H1 (cell line): Measurements from ENCODE around the gene GGT5. TPM values are rescaled to one million over a fixed set of nuclear protein-coding genes. Genes with fewer than 3 reads are reported as not detected.

Experiments
- CBX8 ChIP-seq: fragments of 300-800, 300-1000 bp; sonication (generic); IDR thresholded peaks from 2 replicates; pipeline ENCODE4 v1.7.1; 2016; ENCODE audit warnings: low read depth, low read length, borderline replicate concordance
- FOSL1 ChIP-seq: IDR thresholded peaks from 2 replicates; pipeline ENCODE4 v1.6.1; 2011; ENCODE audit warnings: mild to moderate bottlenecking, low read depth, low read length, moderate library complexity; ENCODE audit not compliant: insufficient read depth
- JUND ChIP-seq: IDR thresholded peaks from 2 replicates; pipeline ENCODE4 v1.6.1; 2011; ENCODE audit warnings: mild to moderate bottlenecking, improper control_type of control experiment, low read length
- POLR2A ChIP-seq, 2 experiments: IDR thresholded peaks; 1 replicate in 1 of 2; 2 replicates in 1 of 2; pipeline ENCODE4 v1.6.1; 2011; ENCODE audit warnings: low read depth in 2 of 2, low read length in 2 of 2, mild to moderate bottlenecking in 2 of 2; ENCODE audit errors: control extremely low read depth in 1 of 2
- RAD21 ChIP-seq, 2 experiments: IDR thresholded peaks in 1 of 2; conservative IDR thresholded peaks in 1 of 2; 2 replicates each; pipeline ENCODE4 v1.6.1; 2011; ENCODE audit warnings: low read depth in 2 of 2, low read length in 2 of 2, improper control_type of control experiment in 1 of 2, inconsistent platforms in 1 of 2, mild to moderate bottlenecking in 1 of 2, moderate library complexity in 1 of 2
- RBBP5 ChIP-seq: IDR thresholded peaks from 2 replicates; pipeline ENCODE4 v1.7.1; 2012; ENCODE audit warnings: low read depth, mild to moderate bottlenecking, inconsistent platforms, low read length, moderate library complexity, borderline replicate concordance
- RFX5 ChIP-seq: IDR thresholded peaks from 2 replicates; pipeline ENCODE4 v1.6.1; 2011; ENCODE audit warnings: low read depth, low read length, improper control_type of control experiment, borderline replicate concordance
- SP2 ChIP-seq: IDR thresholded peaks from 2 replicates; pipeline ENCODE4 v1.6.1; 2012; ENCODE audit warnings: mild to moderate bottlenecking, low read length, inconsistent platforms
- YY1 ChIP-seq: IDR thresholded peaks from 2 replicates; pipeline ENCODE4 v1.6.1; 2011; ENCODE audit warnings: low read depth, mild to moderate bottlenecking, low read length
- polyA plus RNA-seq, 7 experiments: library from polyadenylated mRNA; depleted of rRNA in 3 of 7; stranded (reverse) in 5 of 7; unstranded in 2 of 7; fragments of >200 nt in 5 of 7; fragments of 200-250 nt in 2 of 7; gene quantifications; 1 replicate in 5 of 7; 2 replicates in 1 of 7; 4 replicates in 1 of 7; pipeline versions ENCODE4 v1.2.1 to v1.2.3, GENCODE V29; 2011 to 2013; ENCODE audit warnings: missing spikeins in 2 of 7, mixed read lengths in 2 of 7
- total RNA-seq: library from RNA; stranded (reverse); fragmentation: NEBNext Ultra II Directional; extraction: Animal tissue kit (Norgen Biotek cat#: 25700); gene quantifications from 2 replicates; pipeline ENCODE4 v1.2.1, GENCODE V29; 2021
- TF ChIP-seq, protein P1 (sequence below): IDR thresholded peaks from 2 replicates; pipeline ENCODE4 v1.6.1; 2012; ENCODE audit warnings: inconsistent platforms

GGT5 gene
- total and polyA plus RNA-seq, 2 of the 8 experiments (the other 6 are each of a cell fraction or from before 2014, with no cell fraction given): 0.05 TPM; not detected in 1

DNA sequence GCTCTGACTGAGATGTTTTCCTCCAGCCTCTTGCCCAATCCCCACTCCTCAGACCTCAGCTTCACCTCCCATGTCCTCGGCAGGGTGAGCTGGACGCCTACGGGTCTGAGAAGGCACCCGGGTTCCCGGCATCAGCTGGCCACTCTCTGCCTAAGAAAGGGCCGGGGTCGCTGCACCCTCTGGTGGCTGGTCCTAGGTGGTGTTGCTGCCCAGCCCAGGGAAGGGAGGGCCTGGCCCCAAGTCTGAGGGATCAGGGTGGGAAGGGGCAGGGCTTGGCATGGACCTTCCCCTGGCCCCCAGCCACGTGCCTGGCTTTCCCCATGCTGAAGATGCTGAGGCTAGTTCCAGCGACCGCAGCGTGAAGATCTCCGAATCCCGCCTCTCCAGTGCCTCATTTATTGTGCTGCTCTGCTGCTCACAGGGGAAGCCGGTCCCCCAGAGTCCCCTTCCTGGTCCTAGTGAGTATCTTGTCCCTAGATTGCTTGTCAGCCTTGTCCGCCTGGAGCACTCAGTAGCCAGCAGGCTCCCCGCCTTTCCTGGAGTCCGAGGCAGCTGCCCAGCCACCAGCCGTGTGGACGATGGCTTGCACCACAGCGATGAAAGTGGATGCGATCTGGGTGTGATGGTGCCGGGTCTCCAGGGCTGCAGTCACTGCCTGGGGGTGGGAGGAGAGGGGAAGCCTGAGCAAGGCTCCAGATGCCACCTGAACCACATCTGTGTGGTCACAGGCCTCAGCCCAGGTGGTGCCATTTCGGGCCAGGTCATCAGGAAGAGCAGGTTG is 2.9 kb upstream of the GGT5 start (continued):
- TF ChIP-seq RAD21 (IDR thresholded peaks at IDR 0.05 in 1 of 2, conservative IDR thresholded peaks at IDR 0.05 in 1 of 2; ENCODE audit: low read depth in 2 of 2, low read length in 2 of 2) (peak; percentile 85 to 88), RFX5 (no peak), RBBP5 (no peak), CBX8 (no peak), SP2 (no peak), FOSL1 (no peak), YY1 (no peak), JUND (no peak), POLR2A (IDR thresholded peaks at IDR 0.05; ENCODE audit: control extremely low read depth in 1 of 2, low read depth in 2 of 2, low read length in 2 of 2) (no peak)
- TF ChIP-seq, protein P1, sequence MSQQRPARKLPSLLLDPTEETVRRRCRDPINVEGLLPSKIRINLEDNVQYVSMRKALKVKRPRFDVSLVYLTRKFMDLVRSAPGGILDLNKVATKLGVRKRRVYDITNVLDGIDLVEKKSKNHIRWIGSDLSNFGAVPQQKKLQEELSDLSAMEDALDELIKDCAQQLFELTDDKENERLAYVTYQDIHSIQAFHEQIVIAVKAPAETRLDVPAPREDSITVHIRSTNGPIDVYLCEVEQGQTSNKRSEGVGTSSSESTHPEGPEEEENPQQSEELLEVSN: peak; percentile 93
